ENCODE data around the gene TECTB.

Gene TECTB

DNA sequence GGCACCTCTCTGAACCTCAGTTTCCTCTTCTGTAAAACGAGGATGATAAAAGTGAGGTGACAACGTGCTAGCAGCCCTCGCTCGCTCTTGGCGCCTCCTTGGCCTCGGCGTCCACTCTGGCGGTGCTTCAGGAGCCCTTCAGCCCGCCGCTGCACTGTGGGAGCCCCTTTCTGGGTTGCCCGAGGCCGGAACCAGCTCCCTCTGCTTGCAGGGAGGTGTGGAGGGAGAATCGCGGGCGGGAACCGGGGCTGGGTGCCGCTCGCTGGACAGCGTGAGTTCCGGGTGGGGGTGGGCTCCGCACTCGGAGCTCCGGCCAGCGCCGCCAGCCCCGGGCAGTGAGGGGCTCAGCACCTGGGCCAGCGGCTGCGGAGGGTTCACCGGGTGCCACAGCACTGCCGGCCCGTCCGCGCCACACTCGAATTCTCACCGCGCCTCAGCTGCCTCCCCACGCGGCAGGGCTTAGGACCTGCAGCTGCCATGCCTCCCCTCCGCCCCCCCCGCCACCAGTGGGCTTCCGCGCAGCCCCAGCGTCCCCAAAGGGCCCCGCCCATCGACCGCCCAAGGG is 66.4 kb downstream of the TECTB start:
- ChIA-PET CTCF (interaction anchor here (1.0 to 1.7 kb wide), 4 partner anchors 9 to 34 kb away, joined by 3 to 9 read pairs (median 4); no protein-coding TSS in a partner anchor), POLR2A (no interaction called here)
- TF ChIP-seq, protein P1, sequence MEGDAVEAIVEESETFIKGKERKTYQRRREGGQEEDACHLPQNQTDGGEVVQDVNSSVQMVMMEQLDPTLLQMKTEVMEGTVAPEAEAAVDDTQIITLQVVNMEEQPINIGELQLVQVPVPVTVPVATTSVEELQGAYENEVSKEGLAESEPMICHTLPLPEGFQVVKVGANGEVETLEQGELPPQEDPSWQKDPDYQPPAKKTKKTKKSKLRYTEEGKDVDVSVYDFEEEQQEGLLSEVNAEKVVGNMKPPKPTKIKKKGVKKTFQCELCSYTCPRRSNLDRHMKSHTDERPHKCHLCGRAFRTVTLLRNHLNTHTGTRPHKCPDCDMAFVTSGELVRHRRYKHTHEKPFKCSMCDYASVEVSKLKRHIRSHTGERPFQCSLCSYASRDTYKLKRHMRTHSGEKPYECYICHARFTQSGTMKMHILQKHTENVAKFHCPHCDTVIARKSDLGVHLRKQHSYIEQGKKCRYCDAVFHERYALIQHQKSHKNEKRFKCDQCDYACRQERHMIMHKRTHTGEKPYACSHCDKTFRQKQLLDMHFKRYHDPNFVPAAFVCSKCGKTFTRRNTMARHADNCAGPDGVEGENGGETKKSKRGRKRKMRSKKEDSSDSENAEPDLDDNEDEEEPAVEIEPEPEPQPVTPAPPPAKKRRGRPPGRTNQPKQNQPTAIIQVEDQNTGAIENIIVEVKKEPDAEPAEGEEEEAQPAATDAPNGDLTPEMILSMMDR (IDR thresholded peaks at IDR 0.05; ENCODE audit: control extremely low read depth, extremely low read depth, low read depth, missing control alignments): no peak
- DNase-seq (ENCODE audit: extremely low spot score): no peak

GRCh38 chr10:112351146-112351545 is 67.9 kb downstream of the TECTB start:
- POLR2A ChIA-PET: no interaction called here

GRCh38 chr10:112352044-112352443 is 68.8 kb downstream of the TECTB start:
- no peak for DNase-seq (ENCODE audit: extremely low spot score)
- CTCF ChIA-PET: interaction anchor here (1.0 kb wide), 1 partner anchor 25 kb away, joined by 3 read pairs; no protein-coding TSS in a partner anchor
- TF ChIP-seq, protein P1 (IDR thresholded peaks at IDR 0.05; ENCODE audit: control extremely low read depth, extremely low read depth, low read depth, missing control alignments): no peak
- POLR2A ChIA-PET: no interaction called here

More at GRCh38 chr10:112351146-112351545, 67.9 kb downstream of the TECTB start:
- TF ChIP-seq, protein P1 (IDR thresholded peaks at IDR 0.05; ENCODE audit: control extremely low read depth, extremely low read depth, low read depth, missing control alignments): no peak
- CTCF ChIA-PET: interaction anchor here (0.7 to 1.0 kb wide), 2 partner anchors 10 to 24 kb away, joined by 3 read pairs; no protein-coding TSS in a partner anchor
- no peak for DNase-seq (ENCODE audit: extremely low spot score)

DNA sequence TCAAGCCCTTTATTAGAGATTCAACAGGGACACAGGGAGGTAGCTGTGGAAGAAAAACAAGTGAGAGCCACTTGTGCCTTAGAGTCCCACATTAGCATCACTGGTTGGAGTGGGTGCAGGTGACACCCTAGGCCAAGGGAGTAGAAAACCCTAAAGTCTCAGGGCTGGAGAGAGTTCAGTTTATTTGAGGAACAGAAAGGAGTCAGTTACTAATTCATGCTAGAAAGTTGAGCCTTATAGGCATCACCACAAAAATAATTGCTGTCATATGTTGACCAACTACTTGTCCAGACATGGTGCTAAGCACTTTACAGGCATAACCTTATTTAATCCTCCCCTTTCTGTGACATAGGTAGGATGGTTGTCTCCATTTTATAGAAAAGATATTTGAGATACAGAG is 69.8 kb downstream of the TECTB start:
- POLR2A ChIA-PET: no interaction called here
- TF ChIP-seq, protein P1 (IDR thresholded peaks at IDR 0.05; ENCODE audit: control extremely low read depth, extremely low read depth, low read depth, missing control alignments): no peak
- CTCF ChIA-PET: no interaction called here
- DNase-seq (ENCODE audit: extremely low spot score): no peak

Data from GM10248 (cell line).